HCT116 (cell line): Measurements from ENCODE around the gene TMEM126A. TPM values are rescaled to one million over a fixed set of nuclear protein-coding genes. Genes with fewer than 3 reads are reported as not detected.

ENCODE experiments used
- ATAC-seq: fragments of 200-7000 bp; cut with Tn5 transposase; 2 replicates; pipeline ENCODE4 v1.9.1; 2020; ENCODE audit warnings: mild to moderate bottlenecking, moderate library complexity
- Bru-seq: library from RNA; stranded (reverse); fragments of 400-500 nt; gene quantifications from one replicate; lab custom pipeline; 2021; lab: Mats Ljungman, UMichigan
- BruChase-seq, 2 experiments: library from RNA; stranded (reverse); fragments of 400-500 nt; gene quantifications; one replicate each; lab custom pipeline; 2021; lab: Mats Ljungman, UMichigan
- BruUV-seq: library from RNA; stranded (reverse); fragments of 400-500 nt; replicated peaks from 2 replicates; lab custom pipeline; 2021; lab: Mats Ljungman, UMichigan
- CTCF ChIA-PET: fragments of 300-600 bp; sonication (Branson Sonifier 250); formaldehyde crosslinking; loops from one replicate; lab custom pipeline; 2021; ENCODE audit warnings: antibody characterized with exemption; lab: Charles Lee
- POLR2A ChIA-PET: fragments of 300-600, 350-600 bp; sonication (Branson Sonifier 250); formaldehyde crosslinking; loops from one replicate; lab custom pipeline; 2021; ENCODE audit warnings: antibody characterized with exemption; lab: Charles Lee
- RAD21 ChIA-PET, 2 experiments: fragments of 300-600 bp; sonication (Branson Sonifier 250); formaldehyde crosslinking; loops; one replicate each; lab custom pipeline; 2023; ENCODE audit warnings: low total read pairs in 2 of 2; ENCODE audit not compliant: uncharacterized antibody in 2 of 2, unreplicated experiment in 2 of 2, low non-redundant PET in 1 of 2; lab: Charles Lee
- DNase-seq: peaks from one replicate; pipeline ENCODE4 v3.0.0-alpha.2; 2010; ENCODE audit warnings: low read depth, low spot score
- H2AFZ ChIP-seq: fragments of 200-600 bp; shearing (Covaris generic), sonication (generic); 2 replicates; pipeline ENCODE4 v1.6.1; 2017; ENCODE audit warnings: low read depth, mixed run types, mixed read lengths, antibody characterized with exemption, low read length; ENCODE audit not compliant: poor library complexity, severe bottlenecking
- H3K27ac ChIP-seq: 2 replicates; pipeline ENCODE4 v1.5.1; 2012; ENCODE audit warnings: low read depth, low read length
- H3K27me3 ChIP-seq: fragments of 200-600 bp; sonication (generic); 2 replicates; pipeline ENCODE4 v1.6.1; 2016; ENCODE audit warnings: mixed run types, low read length, mixed read lengths; ENCODE audit not compliant: insufficient read depth
- H3K36me3 ChIP-seq, 2 experiments: fragments of 200-500 bp in 1 of 2; fragments of 200-600 bp in 1 of 2; sonication (Bioruptor generic) in 1 of 2; sonication (generic) in 1 of 2; 2 replicates each; pipeline versions ENCODE4 v1.5.1 to v1.6.1; 2014 to 2016; ENCODE audit warnings: low read length in 2 of 2, inconsistent platforms in 1 of 2, mixed read lengths in 1 of 2, mixed run types in 1 of 2; ENCODE audit not compliant: insufficient read depth in 2 of 2, control insufficient read depth in 1 of 2
- H3K4me1 ChIP-seq, 2 experiments: fragments of 200-600 bp in 1 of 2; sonication (generic) in 1 of 2; 2 replicates each; pipeline versions ENCODE4 v1.5.1 to v1.6.1; 2012 to 2017; ENCODE audit warnings: low read length in 2 of 2, inconsistent platforms in 1 of 2, mild to moderate bottlenecking in 1 of 2, mixed read lengths in 1 of 2, mixed run types in 1 of 2, moderate library complexity in 1 of 2; ENCODE audit not compliant: insufficient read depth in 2 of 2, control insufficient read depth in 1 of 2
- H3K4me2 ChIP-seq: fragments of 200-600 bp; sonication (generic); 2 replicates; pipeline ENCODE4 v1.6.1; 2017; ENCODE audit warnings: mixed run types, low read length, mixed read lengths
- H3K4me3 ChIP-seq, 2 experiments: fragments of 200-600 bp in 1 of 2; sonication (generic) in 1 of 2; replicated peaks in 1 of 2; 2 replicates each; pipeline ENCODE4 v1.5.1; 2011 to 2016; ENCODE audit warnings: low read length in 2 of 2, control low read depth in 1 of 2, low read depth in 1 of 2, mild to moderate bottlenecking in 1 of 2, mixed read lengths in 1 of 2, mixed run types in 1 of 2
- H3K79me2 ChIP-seq: fragments of 200-600 bp; sonication (generic); 2 replicates; pipeline ENCODE4 v1.6.1; 2017; ENCODE audit warnings: mild to moderate bottlenecking, mixed run types, low read length, moderate library complexity, mixed read lengths; ENCODE audit not compliant: insufficient read depth
- H3K9ac ChIP-seq: fragments of 200-600 bp; sonication (generic); 2 replicates; pipeline ENCODE4 v1.6.1; 2016; ENCODE audit warnings: low read length, mixed read lengths
- H3K9me2 ChIP-seq: fragments of 200-600 bp; sonication (generic), shearing (Covaris generic); 2 replicates; pipeline ENCODE4 v1.6.1; 2017; ENCODE audit warnings: mixed run types, mild to moderate bottlenecking, moderate library complexity; ENCODE audit not compliant: insufficient read depth
- H3K9me3 ChIP-seq, 2 experiments: fragments of 200-500 bp in 1 of 2; fragments of 200-600 bp in 1 of 2; sonication (Bioruptor generic) in 1 of 2; sonication (generic) in 1 of 2; 2 replicates each; pipeline ENCODE4 v1.6.1; 2014 to 2017; ENCODE audit warnings: low read length in 2 of 2, mixed read lengths in 2 of 2, inconsistent platforms in 1 of 2, low read depth in 1 of 2, mild to moderate bottlenecking in 1 of 2, mixed run types in 1 of 2, moderate library complexity in 1 of 2; ENCODE audit not compliant: control insufficient read depth in 1 of 2, insufficient read depth in 1 of 2
- H4K20me1 ChIP-seq: fragments of 200-600 bp; sonication (generic), shearing (Covaris generic); 2 replicates; pipeline ENCODE4 v1.6.1; 2017; ENCODE audit warnings: mixed run types, mild to moderate bottlenecking, moderate library complexity; ENCODE audit not compliant: insufficient read depth
- ATF3 ChIP-seq: IDR thresholded peaks from 2 replicates; pipeline ENCODE4 v1.6.1; 2012
- CBX3 ChIP-seq: IDR thresholded peaks from 2 replicates; pipeline ENCODE4 v1.6.1; 2012; ENCODE audit warnings: low read depth
- CEBPB ChIP-seq: IDR thresholded peaks from 2 replicates; pipeline ENCODE4 v1.6.1; 2012; ENCODE audit warnings: low read depth
- CTCF ChIP-seq, 3 experiments: fragments of 200-600 bp in 1 of 3; sonication (generic) in 1 of 3; IDR thresholded peaks in 2 of 3; conservative IDR thresholded peaks in 1 of 3; 2 replicates each; pipeline ENCODE4 v1.5.1; 2012 to 2017; ENCODE audit warnings: low read depth in 2 of 3, low read length in 2 of 3, antibody characterized with exemption in 1 of 3, borderline replicate concordance in 1 of 3, control low read depth in 1 of 3, mild to moderate bottlenecking in 1 of 3, mixed read lengths in 1 of 3, mixed run types in 1 of 3, moderate library complexity in 1 of 3; ENCODE audit not compliant: insufficient read depth in 1 of 3
- EGR1 ChIP-seq: IDR thresholded peaks from 2 replicates; pipeline ENCODE4 v1.6.1; 2012; ENCODE audit warnings: low read depth
- ELF1 ChIP-seq: IDR thresholded peaks from 2 replicates; pipeline ENCODE4 v1.6.1; 2012; ENCODE audit warnings: low read depth, borderline replicate concordance
- EZH2 ChIP-seq: fragments of 200-600 bp; sonication (generic); IDR thresholded peaks from 2 replicates; pipeline ENCODE4 v1.6.1; 2017; ENCODE audit warnings: antibody characterized with exemption, mixed run types
- FOSL1 ChIP-seq: IDR thresholded peaks from 2 replicates; pipeline ENCODE4 v1.6.1; 2012; ENCODE audit warnings: low read depth
- JUND ChIP-seq: IDR thresholded peaks from 2 replicates; pipeline ENCODE4 v1.6.1; 2012
- MAX ChIP-seq: IDR thresholded peaks from 2 replicates; pipeline ENCODE4 v1.6.1; 2012
- POLR2A ChIP-seq: IDR thresholded peaks from 2 replicates; pipeline ENCODE4 v1.7.0; 2011; ENCODE audit warnings: borderline replicate concordance; ENCODE audit not compliant: insufficient read depth, insufficient read length; ENCODE audit errors: extremely low read depth
- POLR2AphosphoS5 ChIP-seq: IDR thresholded peaks from 2 replicates; pipeline ENCODE4 v1.6.1; 2011; ENCODE audit warnings: mild to moderate bottlenecking, low read depth, low read length, moderate library complexity
- RAD21 ChIP-seq: IDR thresholded peaks from 2 replicates; pipeline ENCODE4 v1.6.1; 2012; ENCODE audit warnings: low read depth, mild to moderate bottlenecking
- REST ChIP-seq: IDR thresholded peaks from 2 replicates; pipeline ENCODE4 v1.6.1; 2012; ENCODE audit warnings: low read depth
- SP1 ChIP-seq: IDR thresholded peaks from 2 replicates; pipeline ENCODE4 v1.6.1; 2012; ENCODE audit warnings: low read depth
- SRF ChIP-seq: IDR thresholded peaks from 2 replicates; pipeline ENCODE4 v1.6.1; 2012; ENCODE audit warnings: low read depth
- TCF7L2 ChIP-seq: IDR thresholded peaks from 2 replicates; pipeline ENCODE4 v1.7.0; 2011; ENCODE audit warnings: borderline replicate concordance, inconsistent platforms; ENCODE audit not compliant: insufficient read depth, insufficient read length; ENCODE audit errors: extremely low read depth
- YY1 ChIP-seq: IDR thresholded peaks from 2 replicates; pipeline ENCODE4 v1.6.1; 2011; ENCODE audit warnings: low read length, low read depth, moderate library complexity, mild to moderate bottlenecking; ENCODE audit not compliant: insufficient replicate concordance; ENCODE audit errors: extremely low read depth
- ZFX ChIP-seq: fragments of 450-650 bp; IDR thresholded peaks from 2 replicates; pipeline ENCODE4 v1.6.1; 2017
- ZNF274 ChIP-seq: fragments of 200-500 bp; sonication (Bioruptor generic); IDR thresholded peaks from 2 replicates; pipeline ENCODE4 v1.6.1; 2014; ENCODE audit warnings: mild to moderate bottlenecking, low read depth, low read length, inconsistent platforms
- intact Hi-C: fragments of 100-400 bp; cut with micrococcal nuclease; formaldehyde crosslinking; loops from 2 replicates; pipeline ENCODE4 v1.10.0; 2022
- long read RNA-seq: library from polyadenylated mRNA; unstranded; transcript quantifications from one replicate; pipeline ENCODE4 v2.0.0, GENCODE V29; 2021; ENCODE audit not compliant: unreplicated experiment
- polyA plus RNA-seq: library from polyadenylated mRNA; unstranded; fragments of >200 nt; gene quantifications from 2 replicates; pipeline ENCODE4 v1.2.1, GENCODE V29; 2012; ENCODE audit warnings: missing spikeins
- total RNA-seq: library from RNA; stranded (reverse); gene quantifications from one replicate; pipeline ENCODE4 v1.2.1, GENCODE V29; 2021; ENCODE audit not compliant: unreplicated experiment

TMEM126A gene
- total RNA-seq (24.1 TPM), Bru-seq, nascent RNA (percentile 72 among the genes with signal in this experiment), BruChase-seq, experiment 1, labeled RNA remaining after a 6-hour chase (percentile 76 among the genes with signal in this experiment), BruChase-seq, experiment 2, labeled RNA remaining after a 2-hour chase (percentile 64 among the genes with signal in this experiment)
- 16.9 and 20.0 TPM in 2 replicates for polyA plus RNA-seq
- long read RNA-seq, transcript TMEM126A-201 (5 exons, 739 nt): major isoform, 5 of 8 reads
- long read RNA-seq, partial matches to known transcripts: 1 of 8 reads
- long read RNA-seq, other reads (novel, unspliced or antisense): 0 of 8 reads

GRCh38 chr11:85647604-85648299 lies at the start of gene TMEM126A:
Gene TMEM126A, plus strand, starts transcription at chr11:85647967. Its CDS starts 2,289 bp downstream, at chr11:85650256.
- ChIA-PET POLR2A (interaction anchor here (0.9 to 1.8 kb wide), 7 partner anchors 8 to 20 kb away, joined by 3 to 9 read pairs (median 4); partner anchors contain the start of genes CREBZF and TMEM126B), CTCF (interaction anchor here (0.7 to 1.5 kb wide), 2 partner anchors 207 to 546 kb away, joined by 3 to 4 read pairs; partner anchors contain the start of gene CCDC83), RAD21 (interaction anchor here in 1 of 2 experiments (0.7 kb wide), 1 partner anchor 20 kb away, joined by 3 read pairs; no protein-coding TSS in a partner anchor)
- Histone ChIP-seq H3K9ac (peak within 1 kb of the TSS; percentile 84), H3K79me2 (peaks cover 18% of the 10 kb centered on the region), H3K4me3 (peak within 1 kb of the TSS; percentile 70 to 86), H3K27ac (peak within 1 kb of the TSS; percentile 55), H3K9me3 (no peaks in the 10 kb centered on the region), H4K20me1 (no peaks in the 10 kb centered on the region), H3K27me3 (no peaks in the 10 kb centered on the region), H3K36me3 (0 out of 4 replicates have a peak, but pooled peaks cover 0 to 3% of the 10 kb centered on the region in 2 experiments), H3K9me2 (no peaks in the 10 kb centered on the region), H3K4me2 (peak within 1 kb of the TSS; percentile 90), H2AFZ (peak within 1 kb of the TSS; percentile 77), H3K4me1 (peaks cover 4 to 15% of the 10 kb centered on the region in 2 experiments; a peak in 3 of 4 replicates)
- peak; percentile 96 for ATAC-seq
- intact Hi-C loops: no loop called here
- DNase-seq: peak; percentile 81
- no TSS peak for BruUV-seq
- peak; percentile 96 for TF ChIP-seq EGR1
- peak; percentile 75 for TF ChIP-seq MAX
- no peak for TF ChIP-seq JUND
- TF ChIP-seq RAD21: no peak
- no peak for TF ChIP-seq ZNF274
- no peak for TF ChIP-seq REST
- peak; percentile 50; the same call in 1 of the 2 replicates for TF ChIP-seq CEBPB
- TF ChIP-seq CTCF (IDR thresholded peaks at IDR 0.05 in 2 of 3, conservative IDR thresholded peaks at IDR 0.05 in 1 of 3; ENCODE audit: borderline replicate concordance in 1 of 3, insufficient read depth in 1 of 3, low read depth in 2 of 3, low read length in 2 of 3): no peak
- peak; percentile 72 for TF ChIP-seq SRF
- TF ChIP-seq EZH2: no peak
- TF ChIP-seq CBX3: peak; percentile 75
- peak; percentile 22 for TF ChIP-seq TCF7L2
- TF ChIP-seq ELF1: peak; percentile 51
- no peak for TF ChIP-seq ATF3
- TF ChIP-seq YY1: peak; percentile 98
- peak; percentile 79; the same call in 1 of the 2 replicates for TF ChIP-seq SP1
- TF ChIP-seq POLR2A: peak; percentile 90
- TF ChIP-seq FOSL1: no peak
- TF ChIP-seq ZFX: peak; percentile 65
- TF ChIP-seq POLR2AphosphoS5: peak; percentile 96
